Loucy (cell line): ENCODE measurements around the gene EHD2.

Source experiments
- EZH2phosphoT487 ChIP-seq: fragments of 200-600 bp; IDR thresholded peaks from 2 replicates; pipeline ENCODE4 v1.6.1; 2018; ENCODE audit warnings: antibody characterized with exemption, mild to moderate bottlenecking, moderate library complexity, borderline replicate concordance
- TF ChIP-seq, protein P1 (sequence below): fragments of 200-600 bp; sonication (generic); conservative IDR thresholded peaks from 2 replicates; pipeline ENCODE4 v1.5.1; 2014; ENCODE audit warnings: mild to moderate bottlenecking, antibody characterized with exemption, low read length

DNA sequence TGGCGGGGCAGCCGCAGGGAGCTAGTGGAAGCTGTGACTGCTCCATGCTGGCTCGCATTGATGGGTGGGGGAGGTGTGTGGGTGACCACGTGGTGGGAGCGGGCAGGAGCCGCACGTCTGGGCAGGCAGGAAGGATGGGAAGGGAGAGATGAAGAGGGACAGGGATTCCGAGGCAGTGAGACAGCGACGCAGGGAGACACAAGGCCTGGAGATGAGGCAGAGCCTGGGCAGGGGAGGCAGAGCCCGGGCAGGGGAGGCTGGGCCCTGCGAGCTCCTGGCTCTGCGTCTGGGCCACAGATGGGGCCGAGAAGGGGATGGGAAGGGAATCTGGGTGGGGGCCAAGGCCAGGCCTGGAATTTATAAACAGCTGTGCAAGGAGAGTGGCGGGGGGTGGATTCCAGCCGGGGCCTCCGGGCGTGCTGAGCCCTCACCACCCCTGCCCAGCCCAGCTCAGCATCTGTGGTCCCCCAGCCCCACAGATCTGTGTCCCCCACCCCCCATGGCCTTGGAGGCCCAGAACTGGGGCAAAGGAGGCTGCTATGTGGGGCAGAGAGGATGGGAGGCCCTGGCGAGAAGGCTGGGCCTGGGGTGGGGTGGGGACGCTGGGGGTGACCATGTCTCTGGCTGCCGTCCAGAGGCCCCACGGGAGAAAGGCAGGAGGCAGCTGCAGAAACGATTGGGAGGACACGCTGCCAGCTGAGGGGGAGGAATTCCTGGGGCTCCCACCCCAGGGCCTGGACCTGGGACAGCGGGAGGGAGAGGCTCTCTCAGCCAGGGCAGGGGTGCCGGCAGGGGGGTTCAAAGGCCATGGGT, 6.0 kb downstream of the EHD2 start:
- TF ChIP-seq, protein P1, sequence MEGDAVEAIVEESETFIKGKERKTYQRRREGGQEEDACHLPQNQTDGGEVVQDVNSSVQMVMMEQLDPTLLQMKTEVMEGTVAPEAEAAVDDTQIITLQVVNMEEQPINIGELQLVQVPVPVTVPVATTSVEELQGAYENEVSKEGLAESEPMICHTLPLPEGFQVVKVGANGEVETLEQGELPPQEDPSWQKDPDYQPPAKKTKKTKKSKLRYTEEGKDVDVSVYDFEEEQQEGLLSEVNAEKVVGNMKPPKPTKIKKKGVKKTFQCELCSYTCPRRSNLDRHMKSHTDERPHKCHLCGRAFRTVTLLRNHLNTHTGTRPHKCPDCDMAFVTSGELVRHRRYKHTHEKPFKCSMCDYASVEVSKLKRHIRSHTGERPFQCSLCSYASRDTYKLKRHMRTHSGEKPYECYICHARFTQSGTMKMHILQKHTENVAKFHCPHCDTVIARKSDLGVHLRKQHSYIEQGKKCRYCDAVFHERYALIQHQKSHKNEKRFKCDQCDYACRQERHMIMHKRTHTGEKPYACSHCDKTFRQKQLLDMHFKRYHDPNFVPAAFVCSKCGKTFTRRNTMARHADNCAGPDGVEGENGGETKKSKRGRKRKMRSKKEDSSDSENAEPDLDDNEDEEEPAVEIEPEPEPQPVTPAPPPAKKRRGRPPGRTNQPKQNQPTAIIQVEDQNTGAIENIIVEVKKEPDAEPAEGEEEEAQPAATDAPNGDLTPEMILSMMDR, result no peak
- TF ChIP-seq EZH2phosphoT487, result no peak
